Sigmoid colon (tissue), 4 donors: Measurements from ENCODE around the gene GALNS.

ENCODE experiments used
- CTCF ChIP-seq, 4 experiments: fragments of 450-650 bp in 3 of 4; fragments of 200-600 bp in 1 of 4; IDR thresholded peaks; one replicate each; pipeline ENCODE4 v1.5.1; 2016 to 2019; ENCODE audit warnings: antibody characterized with exemption in 4 of 4, mild to moderate bottlenecking in 3 of 4, moderate library complexity in 2 of 4
- EP300 ChIP-seq, 4 donors: sonication (generic); formaldehyde crosslinking; IDR thresholded peaks; one replicate each; pipeline ENCODE4 v1.6.1; 2017; ENCODE audit warnings: antibody characterized with exemption in 4 of 4
- POLR2A ChIP-seq, 2 donors: fragments of 450-650 bp; IDR thresholded peaks; one replicate each; pipeline ENCODE4 v1.6.1; 2016; ENCODE audit warnings: antibody characterized with exemption in 2 of 2, mild to moderate bottlenecking in 2 of 2, moderate library complexity in 2 of 2
- POLR2AphosphoS5 ChIP-seq, 4 donors: sonication (generic); formaldehyde crosslinking; IDR thresholded peaks; one replicate each; pipeline ENCODE4 v1.6.1; 2017; ENCODE audit warnings: antibody characterized with exemption in 4 of 4

GRCh38 chr16:88888461-88889387 is 32.0 kb upstream of the GALNS start:
- TF ChIP-seq CTCF (IDR thresholded peaks at IDR 0.05): no peak
- TF ChIP-seq EP300 (IDR thresholded peaks at IDR 0.05): no peak
- TF ChIP-seq POLR2A (IDR thresholded peaks at IDR 0.05): no peak
- TF ChIP-seq POLR2AphosphoS5 (IDR thresholded peaks at IDR 0.05): no peak
